Neural cell (in vitro differentiated cells): ENCODE data around the gene SPATS2L.

Experiments used
- CTCF ChIP-seq: fragments of 450-650 bp; IDR thresholded peaks from 2 replicates; pipeline ENCODE4 v1.5.1; 2014; ENCODE audit warnings: antibody characterized with exemption, mild to moderate bottlenecking, moderate library complexity; ENCODE audit not compliant: poor library complexity, severe bottlenecking
- EP300 ChIP-seq: fragments of 450-650 bp; conservative IDR thresholded peaks from 2 replicates; pipeline ENCODE4 v1.6.1; 2014; ENCODE audit warnings: antibody characterized with exemption, mild to moderate bottlenecking, moderate library complexity; ENCODE audit not compliant: poor library complexity, severe bottlenecking
- POLR2AphosphoS5 ChIP-seq: IDR thresholded peaks from 2 replicates; pipeline ENCODE4 v1.6.1; 2012
- RAD21 ChIP-seq: fragments of 450-650 bp; conservative IDR thresholded peaks from 2 replicates; pipeline ENCODE4 v1.6.1; 2014; ENCODE audit warnings: antibody characterized with exemption, mild to moderate bottlenecking, moderate library complexity
- SMC3 ChIP-seq: fragments of 450-650 bp; conservative IDR thresholded peaks from 2 replicates; pipeline ENCODE4 v1.6.1; 2014; ENCODE audit warnings: antibody characterized with exemption, mild to moderate bottlenecking, moderate library complexity; ENCODE audit not compliant: poor library complexity
- TAF1 ChIP-seq: IDR thresholded peaks from 2 replicates; pipeline ENCODE4 v1.6.1; 2012; ENCODE audit warnings: low read depth

- TF ChIP-seq TAF1 = no peak
- TF ChIP-seq CTCF = no peak
- no peak for TF ChIP-seq POLR2AphosphoS5
- TF ChIP-seq EP300 = no peak
- TF ChIP-seq RAD21 = no peak
- no peak for TF ChIP-seq SMC3
These were observed 22.9 kb downstream of the SPATS2L start for GRCh38 chr2:200329384-200329783.
